GM19372 (cell line): ENCODE data around the gene PAN3.
A peak's percentile ranks its signal among the peaks of the same experiment; 100 is the strongest.
"Not testable (repeated sequence)": the region's sequence is repeated elsewhere in the genome, so short reads cannot be mapped to it uniquely, and the experiment has no call there.

ENCODE experiments used
- ATAC-seq: cut with Tn5 transposase; IDR thresholded peaks from one replicate; pipeline ENCODE4 v1.9.1; 2021; ENCODE audit warnings: mild to moderate bottlenecking, low read depth, moderate library complexity; ENCODE audit not compliant: unreplicated experiment

PAN3 gene

GRCh38 chr13:28138012-28138755, at the start of gene PAN3:
PAN3 (plus strand) TSS chr13:28138545; CDS start chr13:28138658, 113 bp downstream.
- ATAC-seq = peak; percentile 55

GRCh38 chr13:28089065-28089464, 49.3 kb upstream of the PAN3 start:
- ATAC-seq = no peak

GRCh38 chr13:28092431-28092830, 45.9 kb upstream of the PAN3 start:
- ATAC-seq = no peak

GRCh38 chr13:28093881-28094280, 44.5 kb upstream of the PAN3 start:
- ATAC-seq = no peak

GRCh38 chr13:28094306-28094705, 44.0 kb upstream of the PAN3 start:
- no peak for ATAC-seq

- no peak for ATAC-seq
These were observed 40.8 kb upstream of the PAN3 start for GRCh38 chr13:28097503-28097902.

GRCh38 chr13:28099396-28100149, 38.8 kb upstream of the PAN3 start:
- no peak for ATAC-seq

GRCh38 chr13:28100150-28101121, 37.9 kb upstream of the PAN3 start, which contains the start of gene FLT3:
FLT3 (minus strand) TSS chr13:28100576; CDS start chr13:28100510, 66 bp downstream.
- ATAC-seq = no peak

GRCh38 chr13:28101886-28102285, 36.5 kb upstream of the PAN3 start:
- not testable (repeated sequence) for ATAC-seq

- no peak for ATAC-seq
These were observed 31.4 kb upstream of the PAN3 start for GRCh38 chr13:28106976-28107375.

- no peak for ATAC-seq
These were observed 27.9 kb upstream of the PAN3 start for GRCh38 chr13:28110414-28110813.

- ATAC-seq = no peak
These were observed 21.6 kb upstream of the PAN3 start for GRCh38 chr13:28116736-28117135.

GRCh38 chr13:28117689-28118377, 20.5 kb upstream of the PAN3 start:
- ATAC-seq = no peak

GRCh38 chr13:28120317-28120716, 18.0 kb upstream of the PAN3 start:
- no peak for ATAC-seq

GRCh38 chr13:28121224-28121623, 17.1 kb upstream of the PAN3 start:
- no peak for ATAC-seq

GRCh38 chr13:28128030-28128429, 10.3 kb upstream of the PAN3 start:
- no peak for ATAC-seq

- no peak for ATAC-seq
These were observed 9.4 kb upstream of the PAN3 start for GRCh38 chr13:28128926-28129325.

GRCh38 chr13:28129911-28130693, 8.2 kb upstream of the PAN3 start:
- ATAC-seq = no peak

GRCh38 chr13:28131646-28132045, 6.7 kb upstream of the PAN3 start:
- no peak for ATAC-seq
